PFSK-1 (cell line): ENCODE measurements around the gene NFKB1.

ENCODE experiments used
- POLR2AphosphoS5 ChIP-seq: IDR thresholded peaks from 2 replicates; pipeline ENCODE4 v1.6.1; 2012; ENCODE audit warnings: low read depth, mild to moderate bottlenecking, control low read depth, low read length, moderate library complexity
- SIN3A ChIP-seq: IDR thresholded peaks from 2 replicates; pipeline ENCODE4 v1.6.1; 2012; ENCODE audit warnings: mild to moderate bottlenecking, low read length, moderate library complexity, borderline replicate concordance; ENCODE audit not compliant: insufficient read depth

DNA sequence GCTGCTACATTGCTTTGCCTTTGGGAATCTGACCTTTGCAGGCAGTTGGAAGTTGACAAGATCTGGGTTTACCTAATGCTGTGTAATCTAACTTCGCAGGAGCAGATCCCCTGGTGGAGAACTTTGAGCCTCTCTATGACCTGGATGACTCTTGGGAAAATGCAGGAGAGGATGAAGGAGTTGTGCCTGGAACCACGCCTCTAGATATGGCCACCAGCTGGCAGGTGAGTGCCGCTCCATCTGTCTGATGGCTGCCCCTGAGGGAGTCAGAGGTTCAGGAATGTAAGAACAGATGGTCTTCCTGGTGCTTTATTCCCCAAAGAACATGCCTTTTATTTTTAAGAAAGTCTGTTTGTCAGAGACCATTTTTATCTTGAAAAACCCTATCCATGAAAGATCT is 109.3 kb downstream of the NFKB1 start:
- TF ChIP-seq POLR2AphosphoS5 (no peak), SIN3A (no peak)
